Liver (tissue), 9 donors: ENCODE results near the gene TMPRSS9. TPM values are rescaled to one million over a fixed set of nuclear protein-coding genes. Genes with fewer than 3 reads are reported as not detected.
A peak's percentile ranks its signal among the peaks of the same experiment; 100 is the strongest.

Experiments
- DNase-seq: peaks from one replicate; pipeline ENCODE4 v3.0.0-alpha.2; 2017; ENCODE audit warnings: low spot score
- H3K27ac ChIP-seq, 2 donors: one replicate each; pipeline ENCODE4 v1.7.0; 2013; ENCODE audit warnings: inconsistent platforms in 2 of 2, low read length in 2 of 2, control low read depth in 1 of 2, low read depth in 1 of 2, mild to moderate bottlenecking in 1 of 2
- H3K27me3 ChIP-seq, 4 donors: one replicate each; pipeline versions ENCODE4 v1.6.1 to v1.7.0; 2013; ENCODE audit warnings: low read length in 3 of 4, inconsistent platforms in 1 of 4, mild to moderate bottlenecking in 1 of 4, moderate library complexity in 1 of 4; ENCODE audit not compliant: control insufficient read depth in 4 of 4, insufficient read depth in 4 of 4
- H3K36me3 ChIP-seq, 4 donors: one replicate each; pipeline versions ENCODE4 v1.6.1 to v1.7.0; 2013; ENCODE audit warnings: low read length in 3 of 4, mild to moderate bottlenecking in 3 of 4, low read depth in 1 of 4, moderate library complexity in 1 of 4; ENCODE audit not compliant: control insufficient read depth in 4 of 4, insufficient read depth in 3 of 4
- H3K4me1 ChIP-seq, 4 donors: one replicate each; pipeline versions ENCODE4 v1.6.1 to v1.7.0; 2013; ENCODE audit warnings: low read length in 3 of 4, mild to moderate bottlenecking in 3 of 4, moderate library complexity in 1 of 4; ENCODE audit not compliant: control insufficient read depth in 4 of 4, insufficient read depth in 4 of 4
- H3K4me3 ChIP-seq, 3 donors: one replicate each; pipeline versions ENCODE4 v1.6.1 to v1.7.0; 2013; ENCODE audit warnings: low read length in 3 of 3, control low read depth in 1 of 3, low read depth in 1 of 3, mild to moderate bottlenecking in 1 of 3
- H3K9ac ChIP-seq, 2 donors: one replicate each; pipeline ENCODE4 v1.7.0; 2013; ENCODE audit warnings: low read length in 2 of 2, mild to moderate bottlenecking in 2 of 2, moderate library complexity in 2 of 2, control low read depth in 1 of 2, low read depth in 1 of 2
- H3K9me3 ChIP-seq, 4 donors: one replicate each; pipeline versions ENCODE4 v1.6.1 to v1.7.0; 2013; ENCODE audit warnings: low read length in 3 of 4; ENCODE audit not compliant: control insufficient read depth in 4 of 4
- ATF3 ChIP-seq: IDR thresholded peaks from 2 replicates; pipeline ENCODE4 v1.6.1; 2016; ENCODE audit warnings: antibody characterized with exemption
- CTCF ChIP-seq: fragments of 150-350 bp; IDR thresholded peaks from 2 replicates; pipeline ENCODE4 v1.5.1; 2017; ENCODE audit warnings: improper control_type of control experiment, low read depth, low read length; ENCODE audit not compliant: missing input control
- EGR1 ChIP-seq, 2 donors: IDR thresholded peaks; 2 replicates each; pipeline ENCODE4 v1.6.1; 2016 to 2018; ENCODE audit warnings: antibody characterized with exemption in 2 of 2, low read depth in 2 of 2
- FOXA1 ChIP-seq: IDR thresholded peaks from 2 replicates; pipeline ENCODE4 v1.6.1; 2016; ENCODE audit warnings: antibody characterized with exemption
- GABPA ChIP-seq, 2 donors: IDR thresholded peaks in 1 of 2; conservative IDR thresholded peaks in 1 of 2; 2 replicates each; pipeline ENCODE4 v1.6.1; 2016; ENCODE audit warnings: antibody characterized with exemption in 2 of 2, mild to moderate bottlenecking in 1 of 2, moderate library complexity in 1 of 2
- HNF4G ChIP-seq: IDR thresholded peaks from 2 replicates; pipeline ENCODE4 v1.6.1; 2016; ENCODE audit warnings: antibody characterized with exemption
- MAX ChIP-seq: IDR thresholded peaks from 2 replicates; pipeline ENCODE4 v1.6.1; 2016; ENCODE audit warnings: antibody characterized with exemption
- NR2F2 ChIP-seq: IDR thresholded peaks from 2 replicates; pipeline ENCODE4 v1.6.1; 2016; ENCODE audit warnings: antibody characterized with exemption
- RAD21 ChIP-seq, 2 donors: IDR thresholded peaks; 2 replicates each; pipeline ENCODE4 v1.6.1; 2016; ENCODE audit warnings: antibody characterized with exemption in 2 of 2, mild to moderate bottlenecking in 2 of 2
- REST ChIP-seq: IDR thresholded peaks from 2 replicates; pipeline ENCODE4 v1.6.1; 2016; ENCODE audit warnings: antibody characterized with exemption, mild to moderate bottlenecking
- RXRA ChIP-seq, 2 donors: IDR thresholded peaks; 2 replicates each; pipeline ENCODE4 v1.6.1; 2017 to 2018; ENCODE audit warnings: antibody characterized with exemption in 2 of 2, mild to moderate bottlenecking in 1 of 2
- SP1 ChIP-seq: IDR thresholded peaks from 2 replicates; pipeline ENCODE4 v1.6.1; 2018; ENCODE audit warnings: antibody characterized with exemption, mild to moderate bottlenecking
- WGBS: extraction: QIAGEN DNeasy Blood & Tissue Kit; methylation state at CpG from one replicate; pipeline ENCODE4 v1.1.7; 2013; 5-methylcytosine and 5-hydroxymethylcytosine counted together
- polyA plus RNA-seq, 2 donors: library from polyadenylated mRNA; stranded (reverse) in 1 of 2; unstranded in 1 of 2; fragments of 200-250 nt in 1 of 2; fragments of >200 nt in 1 of 2; fragmentation: Nextera tagmentation in 1 of 2; extraction: Ambion mirVana in 1 of 2; gene quantifications; one replicate each; pipeline versions ENCODE4 v1.2.1 to v1.2.3, GENCODE V29; 2013 to 2015
- total RNA-seq, 2 donors: library from RNA; depleted of rRNA; stranded (reverse); fragments of >200 nt; gene quantifications; one replicate each; pipeline ENCODE4 v1.2.3, GENCODE V29; 2014
- donor health status: healthy.
- donor health status: healthy.
- donor health status: healthy.
- donor health status: healthy.
- donor health status: healthy.

TMPRSS9 gene
- total and polyA plus RNA-seq, 4 donors = 0.39 to 24.8 (median 1.5) TPM

- Histone ChIP-seq H3K9ac (no peak overlapping the region), H3K4me1 (peaks cover 6 to 16% (median 13%) of the 10 kb centered on the region in 4 donors), H3K4me3 (no peak overlapping the region), H3K27me3 (no peaks in the 10 kb centered on the region), H3K9me3 (no peaks in the 10 kb centered on the region), H3K27ac (no peak overlapping the region), H3K36me3 (peaks cover 0 to 5% (median 1%) of the 10 kb centered on the region in 4 donors)
- TF ChIP-seq RAD21 (IDR thresholded peaks at IDR 0.05) (no peak), SP1 (no peak), HNF4G (no peak), MAX (no peak), REST (no peak), NR2F2 (no peak), RXRA (IDR thresholded peaks at IDR 0.05) (no peak), GABPA (IDR thresholded peaks at IDR 0.05 in 1 of 2, conservative IDR thresholded peaks at IDR 0.05 in 1 of 2) (no peak), ATF3 (no peak), FOXA1 (no peak), EGR1 (IDR thresholded peaks at IDR 0.05; ENCODE audit: low read depth in 2 of 2) (no peak), CTCF (no peak)
- WGBS = 94% methylated on average over 23 of the region's 23 CpGs
- DNase-seq = peak; percentile 58
Measured at GRCh38 chr19:2421581-2422306, 61.7 kb downstream of the TMPRSS9 start.

- Histone ChIP-seq H3K9ac (no peak overlapping the region), H3K9me3 (no peaks in the 10 kb centered on the region), H3K36me3 (peaks cover 0 to 5% (median 1%) of the 10 kb centered on the region in 4 donors), H3K4me3 (no peak overlapping the region), H3K27me3 (no peaks in the 10 kb centered on the region), H3K27ac (no peak overlapping the region), H3K4me1 (peaks cover 8 to 23% (median 20%) of the 10 kb centered on the region in 4 donors)
- no peak for DNase-seq
- TF ChIP-seq MAX = no peak
- TF ChIP-seq RAD21 (IDR thresholded peaks at IDR 0.05) = no peak
- no peak for TF ChIP-seq RXRA (IDR thresholded peaks at IDR 0.05)
- TF ChIP-seq HNF4G = no peak
- WGBS = 84% methylated on average over 19 of the region's 19 CpGs
Measured at GRCh38 chr19:2423071-2423914, 63.2 kb downstream of the TMPRSS9 start.
